ENCODE data around the gene C3orf18.

C3orf18 gene

GRCh38 chr3:50577348-50577747 is 9.8 kb upstream of the C3orf18 start:
- DNase-seq: no peak

GRCh38 chr3:50575372-50575771 is 7.8 kb upstream of the C3orf18 start:
- no peak for DNase-seq

GRCh38 chr3:50574444-50574831 is 6.9 kb upstream of the C3orf18 start:
- DNase-seq: no peak

GRCh38 chr3:50573566-50574443 is 6.3 kb upstream of the C3orf18 start:
- DNase-seq: no peak

GRCh38 chr3:50572801-50573371 is 5.3 kb upstream of the C3orf18 start:
- no peak for DNase-seq

GRCh38 chr3:50572158-50572557 is 4.6 kb upstream of the C3orf18 start:
- DNase-seq: peak; percentile 57

- no peak for DNase-seq
Measured at GRCh38 chr3:50571486-50571885, 3.9 kb upstream of the C3orf18 start.

- no peak for DNase-seq
Measured at GRCh38 chr3:50570508-50571279, 3.1 kb upstream of the C3orf18 start.

GRCh38 chr3:50568947-50569749 is 1.6 kb upstream of the C3orf18 start, which contains the start of gene HEMK1:
Gene HEMK1 (plus strand): TSS chr3:50569522. CDS start chr3:50571105, 1,583 bp downstream.
- DNase-seq: peak; percentile 94

GRCh38 chr3:50567011-50567385 is 549 bp downstream of the C3orf18 start:
- no peak for DNase-seq

- no peak for DNase-seq
Measured at GRCh38 chr3:50564321-50564720, 3.2 kb downstream of the C3orf18 start.

- no peak for DNase-seq
Measured at GRCh38 chr3:50563867-50564266, 3.7 kb downstream of the C3orf18 start.

- peak; percentile 76 for DNase-seq
Measured at GRCh38 chr3:50562861-50563260, 4.7 kb downstream of the C3orf18 start.

- no peak for DNase-seq
Measured at GRCh38 chr3:50559702-50560101, 7.8 kb downstream of the C3orf18 start.

GRCh38 chr3:50557915-50558314 is 9.6 kb downstream of the C3orf18 start:
- DNase-seq: no peak

- no peak for DNase-seq
Measured at GRCh38 chr3:50557106-50557505, 10.4 kb downstream of the C3orf18 start.

- no peak for DNase-seq
Measured at GRCh38 chr3:50554553-50554952, 13.0 kb downstream of the C3orf18 start.

GRCh38 chr3:50552598-50552997 is 14.9 kb downstream of the C3orf18 start:
- no peak for DNase-seq

- no peak for DNase-seq
Measured at GRCh38 chr3:50551681-50552435, 15.7 kb downstream of the C3orf18 start.

- no peak for DNase-seq
Measured at GRCh38 chr3:50551054-50551659, 16.4 kb downstream of the C3orf18 start.

- peak; percentile 36 for DNase-seq
Measured at GRCh38 chr3:50550079-50550736, 17.3 kb downstream of the C3orf18 start.

All from fibroblast of skin of right biceps (primary cell).